Epidermal melanocyte (primary cell): ENCODE measurements around the gene SKOR1.

Experiments used
- DNase-seq: peaks from one replicate; pipeline ENCODE4 v3.0.0; 2011; ENCODE audit warnings: low spot score; ENCODE audit not compliant: insufficient read length

Gene SKOR1

DNA sequence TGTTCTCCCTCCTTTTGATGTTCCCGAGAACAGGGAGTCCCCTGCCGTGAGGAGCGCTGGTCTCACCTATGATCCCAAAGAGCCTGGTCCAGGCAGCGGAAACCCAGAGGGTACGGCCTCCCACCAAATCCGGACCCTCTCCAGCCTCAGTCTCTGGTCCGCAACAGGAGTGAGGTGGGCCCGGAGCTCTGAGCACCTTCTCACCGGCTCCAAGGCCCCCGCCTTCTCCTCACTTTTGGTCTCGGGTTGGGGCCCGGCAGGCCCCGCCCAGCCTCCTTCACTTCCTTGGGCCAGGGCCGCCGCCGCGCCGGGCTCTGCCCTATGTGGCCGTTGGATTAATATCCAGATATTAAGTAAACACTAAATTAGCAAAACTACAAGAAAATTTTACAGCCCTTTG, 5.7 kb upstream of the SKOR1 start:
- DNase-seq, result no peak

DNA sequence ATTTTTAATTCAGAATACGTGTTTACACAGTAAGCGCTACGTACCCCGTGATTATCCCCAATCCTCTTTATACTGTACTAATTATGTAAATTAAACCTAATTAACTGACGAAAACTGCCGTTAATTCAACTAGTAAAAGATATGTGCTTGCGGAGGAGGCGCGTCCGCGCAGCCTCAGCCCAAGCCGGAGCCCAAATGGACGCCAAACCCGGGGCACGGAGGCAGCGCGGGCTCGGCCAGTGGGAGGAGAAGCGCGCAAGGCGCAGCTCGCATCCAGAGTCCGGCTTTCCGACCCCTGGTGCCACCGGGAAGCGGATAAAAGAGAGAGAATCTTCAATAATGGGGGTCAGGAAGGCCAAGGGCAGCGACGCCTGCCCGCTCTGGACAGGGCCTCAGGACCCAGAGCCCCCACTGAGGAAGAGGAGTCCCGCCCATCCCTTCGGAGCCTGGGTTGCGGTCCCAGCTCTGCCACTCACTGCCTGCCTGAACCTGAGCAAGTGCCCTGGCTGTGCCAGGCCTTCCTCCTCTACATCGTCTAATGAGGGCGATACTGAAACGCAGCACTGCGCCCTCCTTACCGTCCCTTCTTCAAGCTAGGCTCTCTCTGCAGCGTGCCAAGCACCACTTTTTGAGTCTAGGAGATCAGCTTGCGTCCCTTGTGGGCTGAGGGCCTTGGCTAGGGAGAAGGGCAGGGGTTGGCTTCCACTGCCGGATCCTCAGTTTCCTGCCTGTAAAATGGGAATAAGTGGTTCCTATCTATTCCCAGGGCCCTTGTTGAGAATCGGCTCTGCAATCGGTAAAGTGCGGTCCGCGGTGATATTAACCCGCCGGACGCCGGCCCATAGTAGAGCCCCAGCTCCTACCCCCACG, 5.0 kb upstream of the SKOR1 start:
- no peak for DNase-seq

DNA sequence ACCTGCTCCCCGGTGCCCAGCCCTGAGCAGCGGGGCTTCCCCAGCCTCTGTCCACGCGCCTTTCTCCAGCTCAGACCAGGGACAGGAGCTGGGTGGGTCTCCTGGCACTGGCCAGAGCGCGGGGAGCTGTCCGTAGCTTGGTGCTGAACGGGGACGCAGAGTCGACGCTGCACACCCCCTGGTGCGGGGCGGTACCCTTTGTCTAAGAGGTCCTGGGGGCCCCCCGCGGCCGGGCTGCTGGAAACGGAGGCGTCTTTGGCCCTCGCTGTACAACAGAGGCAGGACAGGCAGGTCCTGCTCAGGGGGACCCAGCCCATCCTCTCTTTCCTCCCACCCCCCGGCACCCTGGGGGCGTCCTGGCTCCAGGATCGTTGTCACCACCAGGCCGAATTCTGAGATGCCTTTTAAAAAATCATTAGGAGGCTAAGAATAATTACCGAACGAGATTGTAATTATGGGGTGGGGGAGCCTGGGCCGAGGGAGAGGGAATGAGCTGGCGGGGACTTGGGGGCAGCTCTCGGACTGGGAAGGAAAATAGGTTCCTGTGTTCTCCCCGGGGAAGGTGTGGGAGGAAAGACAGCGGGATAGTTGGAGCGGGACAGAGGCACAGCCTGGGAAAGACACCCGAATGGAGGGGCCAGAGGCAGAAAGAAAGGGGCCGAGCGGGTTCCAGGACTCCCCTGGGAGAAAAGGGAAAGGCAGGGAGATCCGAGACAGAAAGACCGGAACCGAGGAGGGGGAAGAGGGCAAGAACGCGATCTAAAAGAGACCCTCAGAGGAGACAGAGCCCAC, 4.1 kb upstream of the SKOR1 start:
- peak; percentile 96 for DNase-seq

DNA sequence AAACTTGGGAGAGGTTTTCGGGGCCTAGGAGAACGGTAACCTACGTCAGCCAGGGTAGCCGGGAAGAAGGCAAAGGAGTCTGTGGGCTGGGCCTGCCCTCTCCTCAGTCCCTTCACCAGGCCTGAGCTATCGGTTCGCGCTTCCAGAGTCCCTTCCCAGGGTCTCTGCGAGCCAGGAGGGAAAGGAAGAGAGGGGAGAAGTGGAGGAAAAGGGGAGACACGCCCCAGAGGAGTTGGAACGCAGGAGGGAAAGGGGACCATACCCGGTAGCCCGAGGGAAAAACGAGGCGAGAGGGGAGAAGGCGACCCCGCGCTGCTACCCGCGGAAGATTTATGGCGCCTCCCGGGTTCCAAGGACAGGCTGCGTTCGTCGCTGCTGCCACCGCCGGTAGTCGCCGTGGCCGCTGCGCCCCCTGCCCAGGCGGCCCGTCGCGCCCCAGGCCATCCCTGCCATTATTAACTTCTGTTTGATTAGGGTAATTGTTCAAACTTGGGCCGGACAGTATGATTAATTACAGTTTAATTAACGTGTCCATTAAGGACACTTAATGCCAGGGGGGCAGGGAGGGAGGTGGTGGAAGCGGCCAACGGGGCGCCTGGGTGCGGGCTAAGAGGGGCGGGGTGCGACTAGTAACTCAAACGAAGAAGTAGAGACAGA, 3.4 kb upstream of the SKOR1 start:
- DNase-seq, result no peak

DNA sequence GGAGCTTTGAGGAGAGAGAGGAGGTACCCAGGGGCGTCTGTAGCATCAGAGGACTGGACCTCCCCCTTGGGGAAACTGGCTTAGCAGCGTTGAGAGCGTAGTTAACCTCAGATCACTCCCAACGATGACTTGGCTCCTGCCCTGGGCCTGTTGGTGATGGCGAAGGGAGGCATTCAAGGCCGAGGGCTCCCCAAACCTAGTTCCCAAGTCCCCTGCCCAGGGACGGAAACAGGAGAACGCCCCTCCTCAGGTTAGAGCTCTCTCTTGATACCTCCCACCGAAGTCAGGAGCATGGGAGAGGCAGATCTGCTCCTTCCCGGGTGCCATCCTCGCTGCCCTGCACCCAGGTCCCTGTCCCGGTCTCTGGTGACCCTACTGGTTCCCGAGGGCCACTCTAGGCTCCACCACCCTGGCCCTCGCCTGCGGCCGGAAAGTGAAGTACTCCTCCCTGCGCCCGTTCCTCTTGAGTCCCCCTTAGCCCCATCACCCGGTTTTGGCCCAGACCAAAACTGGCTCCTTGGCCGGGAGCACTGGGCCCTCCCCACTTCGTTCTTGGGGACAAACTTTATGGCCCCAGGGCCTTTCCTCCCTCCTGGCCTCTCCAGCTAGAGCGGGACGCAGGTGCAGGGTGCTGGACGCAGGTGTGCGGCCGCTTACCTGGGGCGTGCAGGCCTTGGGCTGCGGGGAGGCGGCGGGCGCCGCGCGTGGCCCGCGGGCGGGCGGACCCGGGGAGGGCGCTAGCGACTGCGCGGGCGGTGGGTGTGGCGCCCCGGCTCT, 2.6 kb upstream of the SKOR1 start:
- DNase-seq, result no peak

DNA sequence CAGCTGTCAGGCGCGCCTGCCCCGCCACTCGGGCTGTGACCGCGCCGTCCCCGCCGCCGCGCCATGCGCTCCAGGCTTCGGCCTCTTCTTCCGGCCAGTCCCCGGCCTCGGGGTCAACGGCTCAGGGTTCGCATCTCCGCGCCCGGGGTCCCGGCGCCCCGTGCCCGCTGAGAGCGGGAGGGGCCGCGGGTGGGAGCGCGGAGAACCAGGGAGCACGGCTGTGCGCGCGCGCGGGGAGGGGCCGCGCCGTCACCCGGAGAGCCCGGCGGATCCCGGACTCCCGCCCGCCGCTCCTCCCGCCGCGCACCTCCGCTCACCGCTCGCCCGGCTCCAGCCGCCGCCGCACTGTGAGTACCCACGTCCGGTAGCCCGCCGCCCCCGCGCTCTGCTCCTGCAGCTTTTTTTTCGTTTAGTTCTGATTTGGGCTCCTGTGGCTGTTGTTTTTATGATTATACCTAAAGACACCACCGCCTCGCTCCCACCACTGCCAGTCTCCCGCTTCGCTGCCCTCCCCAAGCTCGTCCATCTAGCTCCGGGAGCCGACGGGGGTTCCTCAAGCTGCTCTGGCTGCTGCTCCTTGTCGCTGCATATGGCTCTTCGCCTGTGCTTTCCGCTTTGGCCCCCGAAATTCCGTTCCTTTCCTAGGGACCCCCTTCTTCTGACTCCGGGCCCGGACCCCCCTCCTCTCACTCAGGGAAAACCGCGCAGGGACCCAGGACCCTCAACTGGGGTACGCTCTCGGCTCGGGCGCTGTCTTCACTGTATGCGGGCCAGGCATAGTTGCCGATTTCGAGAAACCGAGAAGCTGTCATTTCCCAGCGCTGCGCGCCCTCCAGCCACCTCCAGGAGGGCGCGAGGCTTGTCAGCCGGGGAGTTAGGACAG, 1.8 kb upstream of the SKOR1 start:
- no peak for DNase-seq

DNA sequence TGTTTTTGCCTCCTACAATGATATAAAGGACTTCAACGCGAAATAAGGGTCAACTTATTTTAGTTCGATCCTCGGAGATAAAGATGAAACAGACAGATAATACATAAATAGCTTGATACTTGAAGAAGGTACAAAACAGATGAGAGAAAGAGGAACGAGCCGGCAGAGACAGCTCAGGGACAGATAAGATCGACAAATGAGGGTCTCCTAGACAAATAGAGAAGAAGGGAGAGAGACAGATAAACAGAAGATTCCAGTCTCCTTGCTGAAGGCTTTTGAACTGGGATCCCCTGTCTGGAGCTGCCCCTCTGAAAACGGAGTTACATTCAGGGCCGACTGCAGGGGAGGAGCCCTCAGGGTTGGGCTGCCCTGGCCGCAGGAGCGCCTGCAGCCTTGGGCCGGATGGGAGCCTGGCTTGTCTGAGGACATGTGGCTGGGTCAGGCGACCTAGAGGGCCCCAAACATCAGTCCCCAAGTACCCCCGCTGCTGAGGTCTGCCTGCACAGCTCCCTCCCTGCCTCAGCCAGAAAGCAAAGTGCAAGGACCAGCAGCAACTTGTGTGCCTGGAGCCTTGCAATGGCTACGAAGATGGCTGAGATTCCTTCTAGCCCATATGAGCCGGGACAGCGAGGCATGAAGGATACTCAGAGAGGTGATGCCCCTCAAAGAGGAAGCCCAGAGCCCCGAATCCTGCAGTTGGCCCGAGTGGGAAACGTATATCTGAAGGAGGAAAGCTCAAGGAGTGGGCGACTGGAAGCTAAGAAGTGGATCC, 926 bp upstream of the SKOR1 start:
- no peak for DNase-seq

DNA sequence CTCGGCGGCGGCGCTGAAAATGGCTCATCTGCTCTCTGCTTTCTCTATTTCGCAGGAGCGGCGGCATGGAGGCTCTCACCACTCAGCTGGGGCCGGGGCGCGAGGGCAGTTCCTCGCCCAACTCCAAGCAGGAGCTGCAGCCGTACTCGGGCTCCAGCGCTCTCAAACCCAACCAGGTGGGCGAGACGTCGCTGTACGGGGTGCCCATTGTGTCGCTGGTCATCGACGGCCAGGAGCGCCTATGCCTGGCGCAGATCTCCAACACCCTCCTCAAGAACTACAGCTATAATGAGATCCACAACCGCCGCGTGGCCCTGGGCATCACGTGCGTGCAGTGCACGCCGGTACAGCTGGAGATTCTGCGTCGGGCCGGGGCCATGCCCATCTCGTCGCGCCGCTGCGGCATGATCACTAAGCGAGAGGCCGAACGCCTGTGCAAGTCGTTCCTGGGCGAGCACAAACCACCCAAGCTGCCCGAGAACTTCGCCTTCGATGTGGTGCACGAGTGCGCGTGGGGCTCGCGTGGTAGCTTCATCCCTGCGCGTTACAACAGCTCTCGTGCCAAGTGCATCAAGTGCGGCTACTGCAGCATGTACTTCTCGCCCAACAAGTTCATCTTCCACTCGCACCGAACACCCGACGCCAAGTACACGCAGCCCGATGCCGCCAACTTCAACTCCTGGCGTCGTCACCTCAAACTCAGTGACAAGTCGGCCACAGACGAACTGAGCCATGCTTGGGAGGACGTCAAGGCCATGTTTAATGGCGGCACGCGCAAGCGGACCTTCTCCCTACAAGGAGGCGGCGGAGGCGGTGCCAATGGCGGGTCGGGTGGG, 790 bp downstream of the SKOR1 start:
- no peak for DNase-seq

DNA sequence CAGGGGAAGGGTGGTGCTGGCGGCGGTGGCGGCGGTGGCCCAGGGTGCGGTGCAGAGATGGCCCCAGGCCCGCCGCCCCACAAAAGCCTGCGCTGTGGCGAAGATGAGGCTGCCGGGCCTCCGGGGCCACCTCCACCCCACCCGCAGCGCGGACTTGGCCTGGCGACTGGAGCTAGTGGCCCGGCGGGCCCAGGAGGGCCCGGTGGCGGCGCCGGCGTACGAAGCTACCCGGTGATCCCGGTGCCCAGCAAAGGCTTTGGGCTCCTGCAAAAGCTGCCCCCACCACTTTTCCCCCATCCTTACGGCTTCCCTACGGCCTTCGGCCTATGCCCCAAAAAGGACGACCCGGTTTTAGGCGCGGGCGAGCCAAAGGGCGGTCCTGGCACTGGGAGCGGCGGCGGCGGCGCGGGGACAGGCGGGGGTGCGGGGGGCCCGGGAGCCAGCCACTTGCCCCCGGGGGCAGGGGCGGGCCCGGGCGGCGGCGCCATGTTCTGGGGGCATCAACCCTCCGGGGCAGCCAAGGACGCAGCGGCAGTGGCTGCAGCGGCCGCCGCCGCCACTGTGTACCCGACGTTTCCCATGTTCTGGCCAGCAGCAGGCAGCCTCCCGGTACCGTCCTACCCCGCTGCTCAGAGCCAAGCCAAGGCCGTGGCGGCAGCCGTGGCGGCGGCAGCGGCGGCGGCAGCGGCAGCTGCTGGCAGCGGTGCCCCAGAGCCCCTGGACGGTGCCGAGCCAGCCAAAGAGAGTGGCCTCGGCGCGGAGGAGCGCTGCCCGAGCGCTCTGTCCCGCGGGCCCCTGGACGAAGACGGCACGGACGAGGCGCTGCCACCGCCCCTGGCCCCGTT, 1.6 kb downstream of the SKOR1 start:
- no peak for DNase-seq

DNA sequence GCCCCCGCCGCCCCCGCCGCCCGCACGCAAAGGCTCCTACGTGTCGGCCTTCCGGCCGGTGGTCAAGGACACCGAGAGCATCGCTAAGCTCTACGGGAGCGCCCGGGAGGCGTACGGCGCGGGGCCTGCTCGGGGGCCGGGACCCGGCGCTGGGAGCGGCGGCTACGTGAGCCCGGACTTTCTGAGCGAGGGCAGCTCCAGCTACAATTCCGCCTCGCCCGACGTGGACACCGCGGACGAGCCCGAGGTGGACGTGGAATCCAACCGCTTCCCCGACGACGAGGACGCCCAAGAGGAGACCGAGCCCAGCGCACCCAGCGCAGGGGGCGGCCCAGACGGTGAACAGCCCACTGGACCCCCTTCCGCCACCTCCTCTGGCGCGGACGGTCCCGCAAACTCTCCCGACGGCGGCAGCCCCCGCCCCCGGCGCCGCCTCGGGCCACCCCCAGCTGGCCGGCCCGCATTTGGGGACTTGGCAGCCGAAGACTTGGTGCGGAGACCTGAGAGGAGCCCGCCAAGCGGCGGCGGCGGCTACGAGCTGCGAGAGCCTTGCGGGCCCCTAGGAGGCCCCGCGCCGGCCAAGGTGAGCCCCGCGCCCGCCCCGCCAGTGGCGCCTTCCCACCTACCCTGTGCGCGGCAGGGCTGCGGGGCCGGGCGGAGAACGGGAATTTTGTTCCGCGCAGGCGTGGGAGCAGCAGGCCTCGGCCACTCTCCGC, 2.4 kb downstream of the SKOR1 start:
- DNase-seq, result no peak

DNA sequence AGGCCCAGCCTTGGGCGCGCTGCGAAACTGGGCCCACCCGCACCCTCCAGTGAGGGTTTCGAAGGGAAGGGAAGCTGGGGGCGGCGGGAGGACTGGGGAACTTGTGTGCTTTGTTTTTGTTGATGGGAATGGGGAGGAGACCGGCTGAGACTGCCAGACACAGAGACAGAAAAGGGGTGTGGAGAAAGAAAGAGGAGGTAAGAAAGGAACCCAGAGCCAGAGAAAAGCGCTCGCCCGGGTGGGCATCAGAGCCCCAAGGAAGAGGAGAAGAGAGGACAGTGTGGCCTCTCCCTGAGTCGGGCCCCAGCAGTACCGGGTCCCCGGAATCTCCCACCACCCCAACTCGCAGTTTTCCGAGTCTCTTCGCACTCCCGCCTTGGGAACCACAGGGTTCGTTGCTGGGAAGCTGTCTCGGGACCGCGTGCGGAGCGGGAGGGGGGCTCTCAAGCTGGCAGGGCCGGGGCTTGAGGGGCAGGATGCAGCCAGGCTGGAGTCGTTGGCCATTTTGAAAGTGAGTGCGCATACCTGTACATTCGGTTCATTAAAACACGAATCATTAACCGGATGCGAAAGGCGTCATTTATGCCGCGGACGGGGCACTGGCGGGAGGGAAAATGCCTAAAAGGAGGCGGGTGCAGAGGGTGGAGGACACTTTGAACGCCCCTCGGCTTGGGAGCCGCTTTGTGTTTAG, 3.1 kb downstream of the SKOR1 start:
- DNase-seq, result no peak

DNA sequence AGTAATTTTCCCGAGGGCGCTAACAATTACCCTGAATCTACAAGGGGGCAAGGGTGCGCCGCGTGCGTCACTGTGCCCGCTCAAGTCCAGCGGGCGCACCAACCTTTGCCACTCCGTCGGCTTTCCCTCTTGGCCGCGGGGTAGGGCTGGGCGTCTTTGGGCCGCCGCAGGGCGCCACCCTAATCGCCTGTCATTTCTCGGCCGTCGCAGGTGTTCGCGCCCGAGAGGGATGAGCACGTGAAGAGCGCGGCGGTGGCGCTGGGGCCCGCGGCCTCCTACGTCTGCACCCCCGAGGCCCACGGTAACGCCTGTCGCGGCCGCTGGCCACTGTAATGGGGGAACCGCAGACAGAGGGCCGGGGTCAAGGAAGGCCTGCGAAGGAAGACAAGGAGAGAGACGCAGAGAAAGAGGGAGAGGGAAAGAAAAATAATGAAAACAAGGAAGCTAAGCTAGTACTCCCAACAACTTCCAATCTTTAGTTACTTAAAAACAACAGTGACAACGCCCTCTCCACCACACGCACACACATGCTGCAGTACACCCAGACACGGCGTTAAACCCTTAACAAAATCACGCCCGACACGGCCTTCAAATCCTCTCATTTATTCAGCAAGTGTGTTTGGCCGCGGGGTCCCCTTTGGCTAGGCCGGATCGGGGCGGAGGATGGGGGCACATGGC, 3.8 kb downstream of the SKOR1 start:
- no peak for DNase-seq

DNA sequence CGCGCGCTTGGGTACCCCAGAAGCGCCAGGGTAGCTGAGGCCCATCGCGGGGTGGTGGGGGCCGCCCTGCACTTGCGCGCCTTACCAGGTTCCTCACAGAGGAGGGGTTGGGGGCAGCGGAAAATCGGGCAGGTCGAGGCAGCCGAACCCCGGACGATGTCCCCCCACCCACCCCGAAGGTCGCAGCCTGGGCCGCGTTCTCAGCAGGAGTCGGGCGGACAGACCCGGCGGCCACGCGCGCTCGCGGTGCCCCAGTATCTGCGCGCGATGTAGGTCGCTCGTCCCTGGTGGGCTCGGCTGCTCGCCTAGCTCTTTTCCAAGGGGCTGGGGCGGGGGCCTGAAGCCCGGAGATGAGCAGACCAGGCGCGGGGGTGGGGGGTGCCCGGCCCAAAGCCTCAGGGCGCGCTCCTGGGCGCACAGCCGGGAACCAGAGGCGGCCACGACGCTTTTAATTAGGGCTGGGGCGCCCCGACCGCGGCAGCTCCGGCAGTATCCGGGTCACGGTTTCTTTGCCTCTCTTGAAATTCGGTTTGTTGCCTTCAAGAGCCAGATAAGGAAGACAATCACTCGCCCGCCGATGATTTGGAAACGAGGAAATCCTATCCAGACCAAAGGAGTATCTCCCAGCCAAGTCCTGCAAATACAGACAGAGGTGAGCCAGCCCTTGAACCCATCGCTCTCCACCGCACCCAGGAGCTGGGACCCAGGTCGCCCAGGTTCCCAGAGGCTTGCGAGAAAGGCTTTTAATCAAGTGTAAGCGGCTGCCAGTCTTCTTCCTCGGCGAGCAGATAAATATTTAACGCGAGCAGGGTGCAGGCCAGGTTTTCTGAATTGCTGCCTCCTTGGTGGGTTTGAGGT, 4.6 kb downstream of the SKOR1 start:
- DNase-seq, result no peak

DNA sequence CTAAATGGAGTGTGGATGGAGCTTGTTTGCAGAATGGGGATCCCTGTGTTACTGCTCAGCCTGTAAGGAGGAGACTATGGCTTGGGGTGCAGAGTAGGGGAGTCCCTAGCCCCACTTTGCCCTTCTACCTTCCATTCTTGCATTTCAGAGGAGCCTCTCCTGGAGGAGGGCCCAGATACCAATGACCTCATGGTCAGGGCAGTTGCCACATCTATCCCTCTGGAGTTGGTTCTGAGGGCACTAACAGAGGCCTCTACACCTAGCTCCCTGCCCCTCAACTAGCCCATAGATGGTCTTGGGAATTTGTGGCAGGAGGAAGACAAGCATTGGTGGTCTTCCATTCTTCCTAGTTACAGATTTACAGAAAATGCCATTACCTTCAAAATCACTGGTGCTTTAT, 6.1 kb downstream of the SKOR1 start:
- DNase-seq, result no peak

DNA sequence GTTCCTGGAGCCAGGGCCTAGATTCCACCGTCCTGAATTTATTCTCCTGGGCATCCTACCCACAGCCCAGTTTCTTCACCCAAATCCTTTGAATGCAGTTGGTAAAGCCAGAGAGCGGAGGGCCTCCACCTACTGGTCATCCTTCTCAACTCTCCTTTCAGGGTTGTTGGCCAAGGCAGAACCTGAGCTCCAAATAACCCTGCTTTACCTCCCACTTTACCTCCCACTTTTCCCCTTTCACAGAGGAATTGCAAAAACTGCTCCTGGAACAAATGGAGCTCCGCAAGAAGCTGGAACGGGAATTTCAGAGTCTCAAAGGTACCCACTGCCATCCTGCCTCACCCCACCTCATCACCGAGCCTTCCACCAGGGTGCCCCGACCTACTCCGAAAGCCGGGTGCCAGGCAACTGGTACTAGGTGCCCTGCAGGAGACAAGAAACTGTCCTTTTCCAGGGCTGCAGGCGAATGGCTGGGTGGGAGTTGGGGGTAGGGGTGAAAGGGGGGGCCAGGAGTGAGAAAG, 6.8 kb downstream of the SKOR1 start:
- no peak for DNase-seq
